Hematopoietic multipotent progenitor cell treated with erythropoietin and hydrocortisone succinate and interleukin-3 and kit ligand, for 8 days (in vitro differentiated cells): ENCODE results near the gene OSBPL5.

Experiments
- DNase-seq: peaks from one replicate; pipeline ENCODE4 v3.0.0-alpha.2; 2015

OSBPL5 gene

GRCh38 chr11:3133261-3134217 lies 31.6 kb downstream of the OSBPL5 start:
- no peak for DNase-seq

GRCh38 chr11:3132831-3133260 lies 32.3 kb downstream of the OSBPL5 start:
- DNase-seq: no peak

- DNase-seq: no peak
Measured at GRCh38 chr11:3132271-3132781, 32.8 kb downstream of the OSBPL5 start.

- no peak for DNase-seq
Measured at GRCh38 chr11:3131330-3131941, 33.7 kb downstream of the OSBPL5 start.

GRCh38 chr11:3130269-3131071 lies 34.6 kb downstream of the OSBPL5 start:
- no peak for DNase-seq

GRCh38 chr11:3129591-3130268 lies 35.4 kb downstream of the OSBPL5 start:
- DNase-seq: no peak

- no peak for DNase-seq
Measured at GRCh38 chr11:3129181-3129590, 35.9 kb downstream of the OSBPL5 start.

- DNase-seq: peak; percentile 16
Measured at GRCh38 chr11:3128356-3129180, 36.5 kb downstream of the OSBPL5 start.

- DNase-seq: no peak
Measured at GRCh38 chr11:3127706-3128355, 37.3 kb downstream of the OSBPL5 start.

- DNase-seq: no peak
Measured at GRCh38 chr11:3126901-3127691, 38.0 kb downstream of the OSBPL5 start.

- DNase-seq: no peak
Measured at GRCh38 chr11:3126207-3126865, 38.8 kb downstream of the OSBPL5 start.

- no peak for DNase-seq
Measured at GRCh38 chr11:3124821-3125220, 40.3 kb downstream of the OSBPL5 start.

- peak; percentile 94 for DNase-seq
Measured at GRCh38 chr11:3123761-3124733, 41.1 kb downstream of the OSBPL5 start.

GRCh38 chr11:3123305-3123704 lies 41.8 kb downstream of the OSBPL5 start:
- peak; percentile 61 for DNase-seq

GRCh38 chr11:3122775-3123201 lies 42.3 kb downstream of the OSBPL5 start:
- DNase-seq: no peak

- DNase-seq: no peak
Measured at GRCh38 chr11:3121931-3122774, 43.0 kb downstream of the OSBPL5 start.

GRCh38 chr11:3121416-3121815 lies 43.7 kb downstream of the OSBPL5 start:
- DNase-seq: no peak
